Iris pigment epithelial cell (primary cell): ENCODE data around the gene ACTL6B.

Experiments used
- DNase-seq: peaks from one replicate; pipeline ENCODE4 v3.0.0-alpha.2; 2011; ENCODE audit warnings: low read depth

ACTL6B gene

DNA sequence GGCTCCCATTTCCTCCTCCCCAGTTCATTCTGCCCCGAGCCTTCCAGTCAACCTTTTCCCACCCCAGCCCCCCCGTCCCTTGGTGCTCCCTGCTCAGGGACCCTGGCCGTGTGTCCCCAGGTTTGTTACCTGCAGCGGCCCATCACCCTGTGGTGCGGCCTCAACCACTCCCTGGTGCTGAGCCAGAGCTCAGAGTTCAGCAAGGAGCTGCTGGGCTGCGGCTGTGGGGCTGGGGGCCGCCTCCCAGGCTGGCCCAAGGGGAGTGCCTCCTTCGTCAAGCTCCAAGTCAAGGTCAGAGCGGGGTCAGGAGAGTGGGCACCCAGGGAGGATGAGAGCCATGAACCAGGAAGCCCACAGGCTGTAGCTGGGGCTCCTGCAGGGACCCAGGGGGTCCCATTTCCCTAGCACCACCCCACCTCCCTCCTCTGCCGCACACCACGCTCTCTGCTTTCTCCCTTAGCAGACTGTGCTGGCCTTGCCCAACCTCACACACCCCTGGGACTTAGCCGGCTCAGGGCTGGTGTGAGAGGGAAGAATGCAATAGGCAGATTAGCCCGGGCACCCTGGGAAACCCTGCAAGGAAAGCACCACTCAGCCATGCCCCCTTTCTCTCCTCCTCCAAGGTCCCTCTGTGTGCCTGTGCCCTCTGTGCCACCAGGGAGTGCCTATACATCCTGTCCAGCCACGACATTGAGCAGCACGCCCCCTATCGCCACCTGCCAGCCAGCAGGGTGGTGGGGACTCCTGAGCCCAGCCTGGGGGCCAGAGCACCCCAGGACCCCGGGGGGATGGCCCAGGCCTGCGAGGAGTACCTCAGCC, 56.1 kb downstream of the ACTL6B start:
- no peak for DNase-seq

DNA sequence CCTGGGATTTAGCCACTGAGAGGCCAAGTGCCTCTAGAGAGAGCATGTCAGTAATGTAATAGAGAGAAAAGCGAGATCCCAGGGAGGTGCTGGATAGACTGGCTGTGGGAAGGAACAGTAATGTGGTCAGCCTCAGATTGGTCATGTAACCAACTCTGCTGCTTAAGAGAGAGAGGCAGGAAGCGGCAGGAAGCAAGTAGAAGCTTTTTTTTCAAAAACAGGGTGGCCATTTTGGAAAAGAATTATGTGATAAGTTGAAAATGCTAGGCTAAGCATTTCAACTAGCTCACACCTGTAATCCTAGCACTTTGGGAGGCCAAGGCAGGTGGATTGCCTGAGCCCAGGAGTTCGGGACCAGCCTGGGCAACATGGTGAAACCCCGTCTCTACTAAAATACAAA, 57.8 kb downstream of the ACTL6B start:
- DNase-seq, result no peak

GRCh38 chr7:100595188-100595587, 61.1 kb downstream of the ACTL6B start:
- DNase-seq, result no peak
